ENCODE measurements around the gene DTNBP1. TPM values are rescaled to one million over a fixed set of nuclear protein-coding genes. Genes with fewer than 3 reads are reported as not detected.

Gene DTNBP1
- total RNA-seq, 1 experiment from 2014 or later: 28.2 TPM

GRCh38 chr6:15502446-15503345 lies 160.1 kb downstream of the DTNBP1 start:
- H3K4me3 ChIP-seq (ENCODE audit: low read depth, low read length, poor library complexity, severe bottlenecking): no peak overlapping the region
- ChIA-PET POLR2A (ENCODE audit: low non-redundant PET) (no interaction called here), CTCF (no interaction called here)
- BruUV-seq (replicated peaks): no TSS peak
- no peaks in the 10 kb centered on the region for H3K27me3 ChIP-seq (replicated peaks; ENCODE audit: insufficient read depth, low read depth, low read length, poor library complexity)
- intact Hi-C loops (cut with micrococcal nuclease; ENCODE audit: unreplicated experiment): loop anchor here (10.0 kb wide), 1 partner anchor 1378 kb away; no protein-coding TSS in a partner anchor
- TF ChIP-seq CTCF (conservative IDR thresholded peaks at IDR 0.05; ENCODE audit: low read depth, low read length) (no peak), EZH2 (IDR thresholded peaks at IDR 0.05; ENCODE audit: borderline replicate concordance, low read depth, low read length, poor library complexity, severe bottlenecking) (no peak)
- peaks cover 29% of the 10 kb centered on the region for H3K4me1 ChIP-seq (ENCODE audit: insufficient read depth, low read length, poor library complexity, severe bottlenecking)
- H3K27ac ChIP-seq (ENCODE audit: low read depth, low read length, poor library complexity, severe bottlenecking): no peak overlapping the region
- DNase-seq (ENCODE audit: low spot score): no peak
- H3K9me3 ChIP-seq (ENCODE audit: low read depth, low read length, poor library complexity, severe bottlenecking): no peaks in the 10 kb centered on the region
- peaks cover 26% of the 10 kb centered on the region for H3K36me3 ChIP-seq (ENCODE audit: insufficient read depth, low read length, poor library complexity, severe bottlenecking)

DNA sequence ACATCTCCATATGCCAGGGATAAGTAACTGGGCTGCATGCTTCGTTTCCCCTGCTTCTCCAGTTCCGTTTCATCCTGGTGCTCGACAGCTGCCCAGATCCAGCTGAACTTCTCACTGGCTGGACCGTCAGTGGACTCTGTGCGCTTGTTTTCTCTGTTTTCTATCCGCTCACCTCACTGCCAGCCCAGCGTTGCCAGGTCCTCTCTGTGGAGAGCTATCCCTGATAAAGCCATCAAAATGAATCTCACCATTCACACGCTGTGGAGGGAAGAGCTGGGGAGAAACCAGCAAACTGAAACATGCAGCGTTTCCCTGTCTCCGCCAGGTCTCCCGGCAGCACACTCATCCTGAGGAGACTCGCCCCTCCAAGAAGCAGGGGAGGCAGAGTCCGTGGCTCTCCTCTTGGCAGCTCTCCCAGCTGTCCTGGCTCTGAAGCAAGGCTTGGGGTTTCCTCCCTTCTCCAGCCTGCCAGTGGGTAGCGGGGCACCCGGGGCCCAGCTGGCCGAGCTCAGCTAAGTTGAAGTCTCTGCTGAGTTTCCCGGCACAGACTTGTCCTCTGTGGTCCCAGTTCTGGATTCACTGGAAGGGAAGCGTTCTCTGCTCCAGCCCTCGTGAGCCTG lies 160.9 kb downstream of the DTNBP1 start:
- POLR2A ChIA-PET (ENCODE audit: low non-redundant PET): no interaction called here
- no TSS peak for BruUV-seq (replicated peaks)

More for the DNA sequence above, 160.9 kb downstream of the DTNBP1 start:
- Histone ChIP-seq H3K27ac (ENCODE audit: low read depth, low read length, poor library complexity, severe bottlenecking) (no peak overlapping the region), H3K9me3 (ENCODE audit: low read depth, low read length, poor library complexity, severe bottlenecking) (no peaks in the 10 kb centered on the region), H3K27me3 (replicated peaks; ENCODE audit: insufficient read depth, low read depth, low read length, poor library complexity) (no peaks in the 10 kb centered on the region), H3K36me3 (ENCODE audit: insufficient read depth, low read length, poor library complexity, severe bottlenecking) (peaks cover 26% of the 10 kb centered on the region), H3K4me1 (ENCODE audit: insufficient read depth, low read length, poor library complexity, severe bottlenecking) (peaks cover 29% of the 10 kb centered on the region), H3K4me3 (ENCODE audit: low read depth, low read length, poor library complexity, severe bottlenecking) (no peak overlapping the region)
- CTCF ChIA-PET: no interaction called here
- intact Hi-C loops (cut with micrococcal nuclease; ENCODE audit: unreplicated experiment): loop anchor here (10.0 kb wide), 1 partner anchor 1377 kb away; no protein-coding TSS in a partner anchor
- no peak for DNase-seq (ENCODE audit: low spot score)
- no peak for TF ChIP-seq EZH2 (IDR thresholded peaks at IDR 0.05; ENCODE audit: borderline replicate concordance, low read depth, low read length, poor library complexity, severe bottlenecking)
- no peak for TF ChIP-seq CTCF (conservative IDR thresholded peaks at IDR 0.05; ENCODE audit: low read depth, low read length)

All from A673 (cell line).